ENCODE results near the gene PPIL1. TPM values are rescaled to one million over a fixed set of nuclear protein-coding genes. Genes with fewer than 3 reads are reported as not detected.
A peak's percentile ranks its signal among the peaks of the same experiment; 100 is the strongest.

PPIL1 gene
- total and polyA plus RNA-seq, 2 of the 4 experiments (the other 2 are of a cell fraction) = 28.4 to 58.4 TPM

GRCh38 chr6:36840432-36841403, 33.9 kb downstream of the PPIL1 start:
- POLR2A ChIA-PET (ENCODE audit: unreplicated experiment) = no interaction called here
- WGBS, 2 experiments (ENCODE audit: extremely low coverage in 2 of 2, insufficient read length in 1 of 2) = 29% methylated on average over 29 of the region's 44 CpGs; no CpG with 5 or more reads in 1 of the 2 experiments
- dilution Hi-C loops (cut with HindIII; ENCODE audit: low sequenced_read_pairs, unreplicated experiment) = no loop called here

More at GRCh38 chr6:36840432-36841403, 33.9 kb downstream of the PPIL1 start:
- Histone ChIP-seq H2BK120ac (ENCODE audit: low read depth, low read length) (no peak overlapping the region), H3K4ac (ENCODE audit: low read depth, low read length) (no peak overlapping the region), H2AK5ac (ENCODE audit: low read depth, low read length) (no peak overlapping the region), H4K5ac (ENCODE audit: low read depth, low read length) (no peak overlapping the region), H3K9ac (ENCODE audit: low read depth, low read length) (no peak overlapping the region), H2BK20ac (ENCODE audit: low read depth, low read length) (no peak overlapping the region), H3K4me2 (ENCODE audit: low read depth, low read length) (peak overlapping the region; percentile 88), H3K36me3 (ENCODE audit: control insufficient read depth, insufficient read depth, low read length) (no peaks in the 10 kb centered on the region), H3K56ac (ENCODE audit: extremely low read depth, insufficient read depth, low read length) (no peak overlapping the region), H3K79me1 (ENCODE audit: low read depth in 1 of 2, low read length in 2 of 2) (no peaks in the 10 kb centered on the region), H4K91ac (ENCODE audit: insufficient read depth, low read depth, low read length) (no peak overlapping the region), H4K20me1 (ENCODE audit: insufficient read depth, low read length) (no peaks in the 10 kb centered on the region), H3K27me3 (ENCODE audit: control insufficient read depth, insufficient read depth, low read length) (peaks cover 52% of the 10 kb centered on the region), H2AFZ (replicated peaks; ENCODE audit: low read length, poor library complexity) (peak overlapping the region; percentile 84), H3K23ac (ENCODE audit: low read depth, low read length) (no peak overlapping the region), H2AK9ac (replicated peaks; ENCODE audit: low read depth, low read length, poor library complexity) (peak overlapping the region; percentile 68), H3K27ac (ENCODE audit: insufficient read depth, low read length) (no peak overlapping the region), H3K9me1 (ENCODE audit: insufficient read depth, low read length) (no peaks in the 10 kb centered on the region; the same call in 1 of the 2 replicates), H3K4me1 (ENCODE audit: control insufficient read depth, insufficient read depth, low read length) (peaks cover 8% of the 10 kb centered on the region; the same call in 1 of the 2 replicates), H3K4me3 (ENCODE audit: insufficient read depth, low read depth, low read length) (no peak overlapping the region), H3K14ac (replicated peaks; ENCODE audit: low read depth, low read length) (no peak overlapping the region), H2BK5ac (ENCODE audit: low read depth, low read length, poor library complexity, severe bottlenecking) (no peak overlapping the region), H3K9me3 (ENCODE audit: control insufficient read depth, insufficient read depth, low read length) (no peaks in the 10 kb centered on the region), H3K18ac (ENCODE audit: low read depth, low read length) (no peak overlapping the region), H4K8ac (ENCODE audit: low read depth in 2 of 2, low read length in 2 of 2) (no peak overlapping the region), H2BK15ac (ENCODE audit: low read depth, low read length) (no peak overlapping the region)
- intact Hi-C loops (cut with micrococcal nuclease) = no loop called here
- CTCF ChIA-PET = interaction anchor here (1.1 kb wide), 1 partner anchor 12 kb away, joined by 5 read pairs; no protein-coding TSS in a partner anchor
- no TSS peak for BruUV-seq (replicated peaks)
- TF ChIP-seq MAZ (IDR thresholded peaks at IDR 0.05; ENCODE audit: borderline replicate concordance, low read depth, low read length) = no peak
- in situ Hi-C loops (cut with MboI; ENCODE audit: low sequenced_read_pairs) = no loop called here
- peak; percentile 22 for ATAC-seq (ENCODE audit: low read depth)
- DNase-seq = no peak

Measured in IMR-90 (cell line).